Stimulated activated naive CD8-positive, alpha-beta T cell treated with anti-CD3 and anti-CD28 coated beads, Interleukin-15, Interleukin-2, amounts not matched to agents 100 ng/mL and 50 ng/mL, for 24 hours (primary cell): Measurements from ENCODE around the gene NPIPB12.
"Not testable (repeated sequence)": the region's sequence is repeated elsewhere in the genome, so short reads cannot be mapped to it uniquely, and the experiment has no call there.

Experiments used
- H3K27ac Mint-ChIP-seq: one replicate; pipeline ENCODE4 v1.8.0; 2021; ENCODE audit warnings: mild to moderate bottlenecking, mixed read lengths
- H3K27me3 Mint-ChIP-seq: one replicate; pipeline ENCODE4 v1.8.0; 2021; ENCODE audit warnings: mixed read lengths
- H3K36me3 Mint-ChIP-seq: one replicate; pipeline ENCODE4 v1.8.0; 2021; ENCODE audit warnings: low read depth, mixed read lengths
- H3K4me1 Mint-ChIP-seq: one replicate; pipeline ENCODE4 v1.8.0; 2021; ENCODE audit warnings: low read depth, mixed read lengths
- H3K4me3 Mint-ChIP-seq: one replicate; pipeline ENCODE4 v1.8.0; 2021; ENCODE audit warnings: mild to moderate bottlenecking, mixed read lengths
- H3K9me3 Mint-ChIP-seq: one replicate; pipeline ENCODE4 v1.8.0; 2021; ENCODE audit warnings: mixed read lengths

The NPIPB12 gene

GRCh38 chr16:29506308-29506707 lies at the start of gene NPIPB12:
Gene NPIPB12 (minus strand): TSS chr16:29506408.
- not testable (repeated sequence) for H3K4me3 Mint-ChIP-seq, H3K27ac Mint-ChIP-seq, H3K27me3 Mint-ChIP-seq, H3K9me3 Mint-ChIP-seq, H3K36me3 Mint-ChIP-seq, H3K4me1 Mint-ChIP-seq

- H3K9me3 Mint-ChIP-seq, H3K36me3 Mint-ChIP-seq, H3K4me1 Mint-ChIP-seq, H3K27me3 Mint-ChIP-seq, H3K27ac Mint-ChIP-seq, H3K4me3 Mint-ChIP-seq: not testable (repeated sequence)
These were observed 15.3 kb upstream of the NPIPB12 start for GRCh38 chr16:29521520-29521919.

- H3K36me3 Mint-ChIP-seq, result not testable (repeated sequence)
These were observed 23.9 kb downstream of the NPIPB12 start for GRCh38 chr16:29482276-29482675.

GRCh38 chr16:29472065-29472464 lies 34.1 kb downstream of the NPIPB12 start:
- not testable (repeated sequence) for H3K36me3 Mint-ChIP-seq, H3K4me1 Mint-ChIP-seq, H3K9me3 Mint-ChIP-seq, H3K4me3 Mint-ChIP-seq, H3K27ac Mint-ChIP-seq, H3K27me3 Mint-ChIP-seq

More at GRCh38 chr16:29482276-29482675, 23.9 kb downstream of the NPIPB12 start:
- H3K27me3 Mint-ChIP-seq, H3K4me3 Mint-ChIP-seq, H3K27ac Mint-ChIP-seq, H3K9me3 Mint-ChIP-seq, H3K4me1 Mint-ChIP-seq: not testable (repeated sequence)

- H3K27ac Mint-ChIP-seq, H3K36me3 Mint-ChIP-seq, H3K4me3 Mint-ChIP-seq, H3K4me1 Mint-ChIP-seq, H3K9me3 Mint-ChIP-seq, H3K27me3 Mint-ChIP-seq: not testable (repeated sequence)
These were observed 36.5 kb downstream of the NPIPB12 start for GRCh38 chr16:29469660-29470059.

- H3K4me3 Mint-ChIP-seq, H3K27ac Mint-ChIP-seq, H3K27me3 Mint-ChIP-seq, H3K9me3 Mint-ChIP-seq, H3K4me1 Mint-ChIP-seq, H3K36me3 Mint-ChIP-seq: not testable (repeated sequence)
These were observed 38.4 kb downstream of the NPIPB12 start for GRCh38 chr16:29467654-29468366.

GRCh38 chr16:29466904-29467303 lies 39.3 kb downstream of the NPIPB12 start:
- not testable (repeated sequence) for H3K36me3 Mint-ChIP-seq, H3K4me1 Mint-ChIP-seq, H3K4me3 Mint-ChIP-seq, H3K9me3 Mint-ChIP-seq, H3K27me3 Mint-ChIP-seq, H3K27ac Mint-ChIP-seq

- H3K4me3 Mint-ChIP-seq, H3K4me1 Mint-ChIP-seq, H3K27me3 Mint-ChIP-seq, H3K9me3 Mint-ChIP-seq, H3K36me3 Mint-ChIP-seq, H3K27ac Mint-ChIP-seq: not testable (repeated sequence)
These were observed 40.0 kb downstream of the NPIPB12 start for GRCh38 chr16:29465985-29466824.

GRCh38 chr16:29460647-29461030 lies 45.6 kb downstream of the NPIPB12 start:
- H3K27me3 Mint-ChIP-seq, H3K4me3 Mint-ChIP-seq: not testable (repeated sequence)

GRCh38 chr16:29459706-29460646 lies 46.2 kb downstream of the NPIPB12 start, which contains the start of gene SULT1A4:
Gene SULT1A4 (plus strand): TSS chr16:29459913. CDS start chr16:29461386, 1,473 bp downstream.
- H3K4me3 Mint-ChIP-seq, H3K36me3 Mint-ChIP-seq, H3K27ac Mint-ChIP-seq, H3K27me3 Mint-ChIP-seq, H3K4me1 Mint-ChIP-seq, H3K9me3 Mint-ChIP-seq: not testable (repeated sequence)

More at GRCh38 chr16:29460647-29461030, 45.6 kb downstream of the NPIPB12 start:
- not testable (repeated sequence) for H3K9me3 Mint-ChIP-seq, H3K27ac Mint-ChIP-seq, H3K36me3 Mint-ChIP-seq, H3K4me1 Mint-ChIP-seq

GRCh38 chr16:29457660-29458059 lies 48.5 kb downstream of the NPIPB12 start:
- not testable (repeated sequence) for H3K9me3 Mint-ChIP-seq, H3K4me1 Mint-ChIP-seq, H3K36me3 Mint-ChIP-seq, H3K27ac Mint-ChIP-seq, H3K27me3 Mint-ChIP-seq, H3K4me3 Mint-ChIP-seq

- not testable (repeated sequence) for H3K27ac Mint-ChIP-seq, H3K4me3 Mint-ChIP-seq, H3K36me3 Mint-ChIP-seq, H3K27me3 Mint-ChIP-seq, H3K4me1 Mint-ChIP-seq, H3K9me3 Mint-ChIP-seq
These were observed 51.4 kb downstream of the NPIPB12 start for GRCh38 chr16:29454828-29455227.

GRCh38 chr16:29454269-29454668 lies 51.9 kb downstream of the NPIPB12 start, which contains the start of the genes BOLA2 and SLX1B:
Gene BOLA2 (minus strand): TSS chr16:29454351. CDS start chr16:29454253, 98 bp downstream.
Gene SLX1B (plus strand): TSS chr16:29454533.
- not testable (repeated sequence) for H3K36me3 Mint-ChIP-seq, H3K4me1 Mint-ChIP-seq, H3K9me3 Mint-ChIP-seq, H3K4me3 Mint-ChIP-seq, H3K27ac Mint-ChIP-seq, H3K27me3 Mint-ChIP-seq

- H3K4me1 Mint-ChIP-seq, H3K9me3 Mint-ChIP-seq, H3K36me3 Mint-ChIP-seq, H3K27ac Mint-ChIP-seq, H3K4me3 Mint-ChIP-seq, H3K27me3 Mint-ChIP-seq: not testable (repeated sequence)
These were observed 52.5 kb downstream of the NPIPB12 start for GRCh38 chr16:29453754-29454153.
